ENCODE data around the gene ACP2.

- TF ChIP-seq IRF2 (CRISPR knock-in tag; IDR thresholded peaks at IDR 0.05; ENCODE audit: borderline replicate concordance, low read depth), result no peak
- TF ChIP-seq ZNF121 (CRISPR knock-in tag; IDR thresholded peaks at IDR 0.05), result no peak
- no peak for TF ChIP-seq CTCF (IDR thresholded peaks at IDR 0.05)
- no peak for TF ChIP-seq ARID4B (CRISPR knock-in tag; IDR thresholded peaks at IDR 0.05; ENCODE audit: borderline replicate concordance)
- no peak for TF ChIP-seq JAZF1 (CRISPR knock-in tag; IDR thresholded peaks at IDR 0.05)
- no peak for TF ChIP-seq ATF3 (CRISPR knock-in tag; conservative IDR thresholded peaks at IDR 0.05)
- no peak for TF ChIP-seq JUN (CRISPR knock-in tag; IDR thresholded peaks at IDR 0.05)
- no peak for TF ChIP-seq ESRRA (CRISPR knock-in tag; IDR thresholded peaks at IDR 0.05; ENCODE audit: borderline replicate concordance)
- no peak for TF ChIP-seq ELF4 (CRISPR knock-in tag; IDR thresholded peaks at IDR 0.05; ENCODE audit: low read depth)
Observed at GRCh38 chr11:47280860-47281259, 32.2 kb upstream of the ACP2 start.
